ENCODE data around the gene MAFG.
A peak's percentile ranks its signal among the peaks of the same experiment; 100 is the strongest.

Gene MAFG

GRCh38 chr17:81925860-81926450 lies 1.6 kb downstream of the MAFG start:
- WGBS (ENCODE audit: extremely low coverage, insufficient coverage, low lambda C conversion rate) = no CpG with 5 or more reads among the region's 10 CpGs
- H3K27me3 ChIP-seq (ENCODE audit: insufficient read depth, low read length, poor library complexity) = no peaks in the 10 kb centered on the region
- no peak overlapping the region for H4K8ac ChIP-seq (ENCODE audit: low read depth, low read length)
- H3K27ac ChIP-seq (ENCODE audit: low read depth, low read length) = peak overlapping the region; percentile 91
- peaks cover 23% of the 10 kb centered on the region for H3K4me1 ChIP-seq (ENCODE audit: control insufficient read depth, low read depth, low read length)
- H3K36me3 ChIP-seq (ENCODE audit: control insufficient read depth, insufficient read depth, low read length) = peaks cover 3% of the 10 kb centered on the region
- no peak overlapping the region for H3K18ac ChIP-seq (ENCODE audit: low read length)
- H3K56ac ChIP-seq (ENCODE audit: low read length) = peak overlapping the region; percentile 94
- peak overlapping the region; percentile 79 for H3K9ac ChIP-seq (ENCODE audit: low read length)
- peak overlapping the region; percentile 63 for H2BK5ac ChIP-seq (ENCODE audit: low read length)
- no peak overlapping the region for H3K4ac ChIP-seq (ENCODE audit: low read depth, low read length)
- no peak overlapping the region for H2BK15ac ChIP-seq (replicated peaks; ENCODE audit: low read depth)
- no peak for DNase-seq
- peaks cover 18% of the 10 kb centered on the region for H3K79me1 ChIP-seq (ENCODE audit: low read length)
- no peak overlapping the region for H2BK120ac ChIP-seq (ENCODE audit: low read depth, low read length)
- peak overlapping the region; percentile 48 for H3K23ac ChIP-seq (ENCODE audit: low read length)
- H2AK5ac ChIP-seq (ENCODE audit: low read length) = peak overlapping the region; percentile 88
- peak overlapping the region; percentile 73 for H3K4me2 ChIP-seq (ENCODE audit: low read length)
- peak overlapping the region; percentile 36 for H3K4me3 ChIP-seq (ENCODE audit: low read length)
- H3K79me2 ChIP-seq (ENCODE audit: control insufficient read depth, insufficient read depth, low read length) = peaks cover 52% of the 10 kb centered on the region
- H4K5ac ChIP-seq (ENCODE audit: low read length) = no peak overlapping the region

GRCh38 chr17:81924557-81925532 lies 2.7 kb downstream of the MAFG start:
- H3K27ac ChIP-seq (ENCODE audit: low read depth, low read length) = peak overlapping the region; percentile 95
- H3K18ac ChIP-seq (ENCODE audit: low read length) = peak overlapping the region; percentile 70
- peak; percentile 72 for DNase-seq
- H4K5ac ChIP-seq (ENCODE audit: low read length) = no peak overlapping the region
- peaks cover 4% of the 10 kb centered on the region for H3K36me3 ChIP-seq (ENCODE audit: control insufficient read depth, insufficient read depth, low read length)
- peaks cover 23% of the 10 kb centered on the region for H3K4me1 ChIP-seq (ENCODE audit: control insufficient read depth, low read depth, low read length)
- no peak overlapping the region for H2BK15ac ChIP-seq (replicated peaks; ENCODE audit: low read depth)
- peak overlapping the region; percentile 97 for H2AK5ac ChIP-seq (ENCODE audit: low read length)
- peak overlapping the region; percentile 75 for H3K9ac ChIP-seq (ENCODE audit: low read length)
- H2BK120ac ChIP-seq (ENCODE audit: low read depth, low read length) = no peak overlapping the region
- H3K23ac ChIP-seq (ENCODE audit: low read length) = no peak overlapping the region
- peak overlapping the region; percentile 71 for H3K4ac ChIP-seq (ENCODE audit: low read depth, low read length)
- peaks cover 62% of the 10 kb centered on the region for H3K79me2 ChIP-seq (ENCODE audit: control insufficient read depth, insufficient read depth, low read length)
- H3K4me3 ChIP-seq (ENCODE audit: low read length) = no peak overlapping the region
- H2BK5ac ChIP-seq (ENCODE audit: low read length) = peak overlapping the region; percentile 90
- peak overlapping the region; percentile 92 for H3K56ac ChIP-seq (ENCODE audit: low read length)
- no CpG with 5 or more reads among the region's 21 CpGs for WGBS (ENCODE audit: extremely low coverage, insufficient coverage, low lambda C conversion rate)
- H3K79me1 ChIP-seq (ENCODE audit: low read length) = peaks cover 24% of the 10 kb centered on the region
- H3K27me3 ChIP-seq (ENCODE audit: insufficient read depth, low read length, poor library complexity) = no peaks in the 10 kb centered on the region
- peak overlapping the region; percentile 51 for H3K4me2 ChIP-seq (ENCODE audit: low read length)
- H4K8ac ChIP-seq (ENCODE audit: low read depth, low read length) = no peak overlapping the region

DNA sequence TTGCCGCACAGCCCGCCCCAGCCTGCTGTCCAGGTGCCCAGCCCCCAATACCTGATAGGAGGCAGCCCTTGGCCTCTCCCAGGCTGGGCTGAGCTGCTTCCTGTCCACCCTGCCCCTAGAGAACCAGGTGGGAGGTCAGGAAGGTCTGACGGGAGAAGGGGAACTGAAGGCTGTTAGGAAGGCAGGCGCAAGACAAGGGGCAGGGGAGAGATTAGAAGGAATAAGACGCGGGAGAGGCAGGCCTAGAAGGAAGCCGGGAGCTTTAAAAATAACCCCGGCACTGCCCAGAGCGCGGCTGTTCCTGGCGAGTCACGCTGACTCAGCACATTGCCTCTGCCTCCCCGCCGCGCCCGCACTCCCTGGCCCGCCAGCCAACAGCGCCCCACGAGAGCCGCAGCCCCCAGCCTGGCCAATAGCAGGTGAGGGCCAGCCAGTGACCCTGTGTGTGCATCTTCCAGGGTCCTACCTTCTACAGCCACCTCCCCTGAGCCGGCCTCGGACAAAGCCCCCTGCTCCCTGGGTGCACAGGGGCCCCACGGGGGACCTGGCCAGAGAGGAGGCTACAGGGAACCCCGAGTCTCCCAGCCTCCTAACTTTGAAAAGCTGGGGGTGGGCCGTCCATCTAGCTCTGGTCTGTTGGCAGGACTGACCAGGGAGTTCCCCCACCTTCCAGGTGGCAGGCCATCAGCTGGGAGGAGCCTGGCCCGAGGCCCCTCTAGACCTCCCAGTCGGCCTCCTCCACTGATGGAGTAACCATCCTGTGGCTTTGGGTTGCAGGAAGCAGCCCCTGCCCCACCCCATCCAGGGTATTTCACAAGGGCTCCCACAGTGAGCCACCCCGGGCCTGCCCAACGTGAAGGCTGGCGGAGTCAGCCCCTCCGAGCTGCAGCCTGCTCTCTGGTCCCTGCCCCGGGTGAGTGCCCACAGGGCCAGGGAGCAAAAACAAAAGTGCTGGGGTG lies 4.0 kb downstream of the MAFG start:
- DNase-seq = peak; percentile 97
- WGBS (ENCODE audit: extremely low coverage, insufficient coverage, low lambda C conversion rate) = no CpG with 5 or more reads among the region's 32 CpGs

DNA sequence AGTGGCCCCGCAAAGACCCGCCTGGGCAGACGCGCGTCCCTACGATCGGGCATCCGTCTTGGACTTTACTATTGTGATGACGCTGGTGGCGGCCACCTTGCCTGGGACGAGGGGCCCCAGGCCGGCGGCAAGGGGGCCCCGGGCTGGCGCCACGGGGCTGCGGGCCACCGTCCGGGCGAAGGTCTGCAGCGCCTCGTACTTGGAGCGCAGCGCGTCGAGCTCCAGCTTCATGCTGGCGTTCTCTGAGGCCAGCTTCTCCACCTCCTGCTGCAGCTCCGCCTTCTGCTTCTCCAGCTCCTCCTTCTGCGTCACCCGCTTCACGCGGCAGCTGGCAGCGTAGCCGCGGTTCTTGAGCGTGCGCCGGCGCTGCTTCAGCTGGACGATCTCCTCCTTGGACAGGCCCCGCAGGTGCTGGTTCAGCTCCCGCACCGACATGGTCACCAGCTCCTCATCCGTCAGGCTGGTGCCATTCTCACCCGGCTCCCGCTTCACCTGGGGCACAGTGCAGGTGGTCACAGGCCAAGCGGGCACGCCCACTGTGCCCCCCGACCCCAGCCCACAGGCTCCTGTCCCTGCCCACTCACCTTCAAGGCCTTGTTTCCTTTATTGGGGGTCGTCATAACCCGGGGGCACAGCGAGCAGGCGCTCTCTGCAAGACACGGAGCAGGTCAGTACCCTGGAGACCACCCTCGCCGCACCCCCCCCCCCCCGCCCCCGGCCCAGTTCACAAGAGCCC lies 4.8 kb downstream of the MAFG start:
- Histone ChIP-seq H3K9ac (ENCODE audit: low read length) (peak overlapping the region; percentile 67), H3K56ac (ENCODE audit: low read length) (peak overlapping the region; percentile 92), H2BK15ac (replicated peaks; ENCODE audit: low read depth) (no peak overlapping the region), H2AK5ac (ENCODE audit: low read length) (no peak overlapping the region), H3K18ac (ENCODE audit: low read length) (peak overlapping the region; percentile 0), H4K8ac (ENCODE audit: low read depth, low read length) (no peak overlapping the region), H2BK120ac (ENCODE audit: low read depth, low read length) (no peak overlapping the region), H3K4ac (ENCODE audit: low read depth, low read length) (peak overlapping the region; percentile 43), H3K27ac (ENCODE audit: low read depth, low read length) (peak overlapping the region; percentile 95), H3K79me1 (ENCODE audit: low read length) (peaks cover 28% of the 10 kb centered on the region), H3K4me1 (ENCODE audit: control insufficient read depth, low read depth, low read length) (peaks cover 23% of the 10 kb centered on the region), H3K79me2 (ENCODE audit: control insufficient read depth, insufficient read depth, low read length) (peaks cover 67% of the 10 kb centered on the region), H3K4me2 (ENCODE audit: low read length) (peak overlapping the region; percentile 31), H2BK5ac (ENCODE audit: low read length) (peak overlapping the region; percentile 70), H3K23ac (ENCODE audit: low read length) (peak overlapping the region; percentile 98), H3K36me3 (ENCODE audit: control insufficient read depth, insufficient read depth, low read length) (peaks cover 5% of the 10 kb centered on the region), H3K4me3 (ENCODE audit: low read length) (no peak overlapping the region), H4K5ac (ENCODE audit: low read length) (no peak overlapping the region), H3K27me3 (ENCODE audit: insufficient read depth, low read length, poor library complexity) (no peaks in the 10 kb centered on the region)
- no CpG with 5 or more reads among the region's 58 CpGs for WGBS (ENCODE audit: extremely low coverage, insufficient coverage, low lambda C conversion rate)
- DNase-seq = no peak

More for the DNA sequence above, 4.0 kb downstream of the MAFG start:
- Histone ChIP-seq H3K4me2 (ENCODE audit: low read length) (peak overlapping the region; percentile 32), H3K79me1 (ENCODE audit: low read length) (peaks cover 28% of the 10 kb centered on the region), H3K4me3 (ENCODE audit: low read length) (no peak overlapping the region), H4K8ac (ENCODE audit: low read depth, low read length) (no peak overlapping the region), H3K27me3 (ENCODE audit: insufficient read depth, low read length, poor library complexity) (no peaks in the 10 kb centered on the region), H3K36me3 (ENCODE audit: control insufficient read depth, insufficient read depth, low read length) (peaks cover 5% of the 10 kb centered on the region), H2BK5ac (ENCODE audit: low read length) (peak overlapping the region; percentile 69), H3K18ac (ENCODE audit: low read length) (peak overlapping the region; percentile 70), H3K23ac (ENCODE audit: low read length) (no peak overlapping the region), H3K9ac (ENCODE audit: low read length) (peak overlapping the region; percentile 75), H2AK5ac (ENCODE audit: low read length) (peak overlapping the region; percentile 37), H2BK15ac (replicated peaks; ENCODE audit: low read depth) (no peak overlapping the region), H4K5ac (ENCODE audit: low read length) (no peak overlapping the region), H3K56ac (ENCODE audit: low read length) (peak overlapping the region; percentile 92), H3K4me1 (ENCODE audit: control insufficient read depth, low read depth, low read length) (peaks cover 23% of the 10 kb centered on the region), H2BK120ac (ENCODE audit: low read depth, low read length) (peak overlapping the region; percentile 0), H3K27ac (ENCODE audit: low read depth, low read length) (peak overlapping the region; percentile 95), H3K4ac (ENCODE audit: low read depth, low read length) (peak overlapping the region; percentile 71), H3K79me2 (ENCODE audit: control insufficient read depth, insufficient read depth, low read length) (peaks cover 67% of the 10 kb centered on the region)

All from mesendoderm (in vitro differentiated cells).